GM21381 (cell line): ENCODE data around the gene TMEM141.

Source experiments
- ATAC-seq: cut with Tn5 transposase; IDR thresholded peaks from one replicate; pipeline ENCODE4 v1.9.1; 2021; ENCODE audit warnings: mild to moderate bottlenecking, moderate library complexity; ENCODE audit not compliant: unreplicated experiment

The TMEM141 gene

DNA sequence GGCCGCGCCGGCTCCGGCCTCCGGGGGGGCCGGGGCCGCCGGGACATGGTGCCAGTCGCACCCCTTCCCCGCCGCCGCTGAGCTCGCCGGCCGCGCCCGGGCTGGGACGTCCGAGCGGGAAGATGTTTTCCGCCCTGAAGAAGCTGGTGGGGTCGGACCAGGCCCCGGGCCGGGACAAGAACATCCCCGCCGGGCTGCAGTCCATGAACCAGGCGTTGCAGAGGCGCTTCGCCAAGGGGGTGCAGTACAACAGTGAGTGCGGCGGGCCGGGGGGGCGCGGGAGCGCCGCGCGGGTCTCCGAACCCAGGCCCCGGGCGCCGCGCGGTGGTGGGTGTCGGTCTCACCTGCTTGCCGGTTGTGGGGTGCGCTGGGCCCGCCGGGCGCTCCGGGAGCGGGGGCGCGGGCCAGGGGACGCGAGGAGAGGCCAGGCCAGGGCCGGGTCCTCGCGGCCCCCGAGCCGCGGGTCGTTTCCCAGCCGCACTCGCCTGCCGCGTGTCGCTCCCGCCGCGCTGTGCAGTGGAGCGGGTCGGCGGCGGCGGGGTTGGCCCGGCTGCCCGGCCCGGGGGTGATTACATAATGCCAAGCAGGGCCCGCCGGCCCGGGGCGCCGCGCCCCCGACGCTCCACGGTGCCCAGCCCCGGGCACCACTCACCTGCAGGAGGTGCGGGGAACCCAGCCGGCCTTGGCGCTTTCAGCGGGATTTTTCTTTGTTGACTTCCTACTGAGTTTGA is 17.1 kb downstream of the TMEM141 start:
- ATAC-seq: peak; percentile 32

DNA sequence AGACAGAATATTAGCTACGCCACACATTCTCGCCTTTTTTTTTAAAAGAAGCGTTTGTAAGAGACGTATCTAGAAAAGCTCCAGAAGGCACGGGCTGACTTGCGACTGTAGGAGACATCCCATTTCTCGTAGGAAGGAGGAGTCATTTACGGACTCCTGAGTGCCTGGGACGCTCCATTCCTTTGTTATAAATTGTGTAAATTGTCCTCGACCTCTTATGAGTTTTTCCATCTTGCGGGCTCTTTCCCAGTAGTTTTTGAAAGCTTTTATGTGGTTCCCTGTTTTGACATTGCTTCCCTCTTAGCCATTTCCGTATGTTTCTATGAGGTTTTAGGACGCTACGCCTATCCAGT is 17.6 kb downstream of the TMEM141 start:
- ATAC-seq: no peak

DNA sequence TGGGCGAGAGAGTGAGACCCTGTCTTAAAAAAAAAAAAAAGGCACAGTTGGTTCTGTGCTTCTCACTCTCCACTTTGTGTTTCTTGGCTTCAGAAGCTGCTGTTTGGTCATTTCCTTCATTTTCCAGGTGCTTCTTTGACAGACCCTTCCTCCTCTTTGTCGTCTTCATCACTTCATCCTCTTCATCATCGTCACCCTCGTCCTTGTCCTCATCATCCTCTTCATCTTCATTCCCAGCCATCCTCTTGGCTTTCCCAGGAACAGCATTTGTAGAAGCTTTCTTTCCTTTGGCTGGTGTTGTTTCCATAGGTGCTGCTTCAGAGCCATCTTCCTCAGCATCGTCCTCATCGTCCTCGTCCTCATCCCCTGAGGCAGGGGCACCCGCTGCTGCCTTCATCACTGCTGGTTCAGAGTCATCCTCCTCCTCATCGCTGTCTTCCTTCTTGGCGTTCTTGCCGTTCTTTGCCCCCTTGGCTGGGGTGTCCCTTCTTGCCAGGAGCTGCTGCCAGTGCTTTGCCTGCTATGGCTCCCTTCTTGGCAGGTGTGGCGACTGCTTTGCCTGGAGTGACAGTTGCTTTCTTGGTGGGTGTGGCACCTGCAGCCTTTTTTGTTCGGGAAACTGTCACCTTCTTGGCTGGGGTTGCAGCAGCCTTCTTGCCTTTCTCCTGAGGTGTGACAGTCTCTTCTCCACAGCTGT is 23.7 kb downstream of the TMEM141 start:
- ATAC-seq: no peak

DNA sequence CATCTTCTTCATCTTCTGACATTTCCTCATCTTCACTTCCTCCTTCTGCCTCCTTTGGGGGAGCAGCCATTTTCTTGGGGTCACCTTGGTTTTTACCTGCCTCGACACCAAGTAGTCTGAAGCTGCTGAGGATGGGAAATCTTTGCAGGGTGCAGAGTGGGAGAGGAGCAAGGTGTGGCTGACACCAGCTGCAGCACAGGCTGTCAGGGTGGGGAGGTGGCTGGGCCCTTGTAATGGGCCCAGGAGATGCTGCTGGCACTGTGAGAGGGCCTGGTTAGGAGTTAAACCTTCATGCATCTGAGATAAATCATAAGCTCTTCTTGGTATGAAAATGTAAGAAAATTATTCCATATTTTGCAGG is 24.3 kb downstream of the TMEM141 start:
- ATAC-seq: no peak

DNA sequence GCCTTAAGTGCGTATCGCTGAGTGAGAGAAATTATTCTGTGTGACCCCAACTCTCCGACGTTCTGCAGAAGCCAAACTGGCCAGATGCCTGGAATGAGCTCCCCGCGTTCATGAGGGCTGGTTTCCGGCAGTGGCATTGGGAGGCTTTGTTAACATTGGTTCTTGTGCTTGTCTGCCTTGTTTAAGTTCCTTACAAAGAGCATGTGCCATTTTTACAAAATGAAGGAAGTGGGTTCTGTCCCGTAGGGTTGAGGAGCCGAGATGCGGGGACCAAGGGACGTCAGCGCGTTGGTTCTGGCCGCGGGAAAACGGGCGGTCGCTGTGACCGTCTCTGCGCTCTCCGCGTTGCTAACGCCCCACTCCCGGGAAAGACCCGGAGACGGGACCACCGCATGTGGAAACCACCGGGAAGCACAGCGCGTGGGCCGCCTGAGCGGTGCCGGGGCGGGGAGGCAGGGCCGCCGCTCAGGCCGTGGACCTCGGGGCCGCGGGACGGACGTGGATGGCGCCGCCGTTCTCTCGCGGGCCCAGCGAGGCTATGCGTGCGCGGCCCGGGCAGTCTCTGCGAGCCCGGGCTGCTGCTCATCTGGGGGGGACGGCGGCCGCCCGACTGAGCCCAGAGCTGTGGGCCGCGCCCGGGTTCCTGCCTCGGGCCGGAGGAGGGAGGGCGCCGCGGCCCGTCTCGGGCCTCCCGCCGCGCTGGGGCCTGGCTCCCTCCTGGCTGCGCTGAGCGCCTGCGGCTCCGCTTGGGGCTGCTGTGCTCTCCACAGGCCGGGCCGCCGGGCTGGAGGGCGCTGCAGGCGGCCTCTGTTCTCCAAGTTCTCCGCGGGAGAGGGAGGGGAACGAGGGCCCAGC is 30.1 kb downstream of the TMEM141 start:
- ATAC-seq: no peak

DNA sequence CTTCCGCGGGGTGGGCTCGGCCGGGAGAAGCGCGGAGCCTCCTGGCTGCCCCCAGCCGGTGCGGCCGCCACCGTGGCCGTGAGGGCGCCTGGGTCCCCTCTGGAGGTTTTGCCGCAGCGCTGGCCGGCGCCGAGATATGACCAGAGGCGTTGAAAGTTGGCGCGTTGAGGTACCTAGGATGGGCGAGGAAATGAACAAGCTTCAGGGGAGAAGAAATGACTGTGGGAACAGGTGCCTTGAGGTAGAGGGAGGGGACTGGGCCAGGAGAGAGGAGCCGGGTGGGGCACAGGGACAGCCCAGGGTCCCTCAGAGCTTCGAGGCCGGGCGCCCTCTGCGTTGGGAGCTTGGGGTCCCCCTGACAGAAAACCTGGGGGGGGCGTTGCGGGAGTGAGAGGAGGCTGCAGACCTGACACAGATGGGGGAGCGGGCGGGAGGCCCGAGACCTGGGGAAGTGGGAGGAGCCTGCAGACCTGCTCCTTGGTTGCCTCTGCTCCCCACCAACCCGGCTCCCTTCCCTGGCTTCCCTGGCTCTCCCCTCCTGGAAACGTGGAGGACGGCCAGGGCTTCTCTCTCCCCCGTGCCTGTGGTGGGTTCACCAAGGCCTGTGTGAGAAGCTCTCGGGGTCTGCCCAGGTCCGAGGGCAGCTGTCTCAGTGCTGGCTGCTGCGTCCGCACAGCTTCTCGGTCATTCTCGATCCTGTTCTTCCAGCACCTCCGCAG is 30.8 kb downstream of the TMEM141 start:
- ATAC-seq: no peak

DNA sequence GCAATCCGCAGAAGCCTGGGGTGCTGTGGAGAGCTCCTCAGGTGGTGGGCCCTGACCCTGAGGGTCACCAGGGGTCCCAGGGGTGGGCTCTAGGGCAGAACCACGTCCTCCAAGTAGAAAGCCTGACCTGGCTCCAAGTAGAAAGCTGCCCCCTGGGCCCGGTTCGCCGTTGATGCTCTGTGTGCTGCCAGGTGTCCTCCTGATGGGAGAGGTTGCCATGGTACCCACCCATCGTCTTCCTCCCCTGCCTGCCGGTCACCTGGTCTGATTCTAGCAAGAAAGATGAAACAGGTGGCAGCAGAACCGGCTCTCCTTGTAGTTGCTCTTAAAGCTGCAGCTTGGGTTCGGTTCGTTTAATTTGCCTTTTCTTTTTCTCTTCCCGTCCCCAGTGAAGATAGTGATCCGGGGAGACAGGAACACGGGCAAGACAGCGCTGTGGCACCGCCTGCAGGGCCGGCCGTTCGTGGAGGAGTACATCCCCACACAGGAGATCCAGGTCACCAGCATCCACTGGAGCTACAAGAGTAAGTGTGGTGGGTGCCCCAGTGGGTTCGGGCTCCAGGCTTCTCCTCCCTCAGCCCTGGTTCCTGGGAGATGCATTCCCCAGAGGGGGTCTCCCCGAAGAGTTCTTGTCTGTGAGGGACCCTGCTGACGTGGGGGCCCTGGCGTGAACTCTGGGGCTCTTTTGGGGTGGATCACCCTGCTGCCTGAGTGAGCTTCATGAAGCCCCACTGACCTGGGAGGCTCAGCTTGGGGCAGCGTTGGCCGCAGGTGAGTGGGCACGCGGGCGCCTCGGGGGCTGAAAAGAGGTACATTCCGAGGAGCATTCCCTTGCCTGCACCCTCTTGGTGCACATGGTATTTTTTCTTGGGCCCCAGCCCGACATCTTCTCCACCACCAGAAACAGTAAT is 32.2 kb downstream of the TMEM141 start:
- ATAC-seq: no peak

DNA sequence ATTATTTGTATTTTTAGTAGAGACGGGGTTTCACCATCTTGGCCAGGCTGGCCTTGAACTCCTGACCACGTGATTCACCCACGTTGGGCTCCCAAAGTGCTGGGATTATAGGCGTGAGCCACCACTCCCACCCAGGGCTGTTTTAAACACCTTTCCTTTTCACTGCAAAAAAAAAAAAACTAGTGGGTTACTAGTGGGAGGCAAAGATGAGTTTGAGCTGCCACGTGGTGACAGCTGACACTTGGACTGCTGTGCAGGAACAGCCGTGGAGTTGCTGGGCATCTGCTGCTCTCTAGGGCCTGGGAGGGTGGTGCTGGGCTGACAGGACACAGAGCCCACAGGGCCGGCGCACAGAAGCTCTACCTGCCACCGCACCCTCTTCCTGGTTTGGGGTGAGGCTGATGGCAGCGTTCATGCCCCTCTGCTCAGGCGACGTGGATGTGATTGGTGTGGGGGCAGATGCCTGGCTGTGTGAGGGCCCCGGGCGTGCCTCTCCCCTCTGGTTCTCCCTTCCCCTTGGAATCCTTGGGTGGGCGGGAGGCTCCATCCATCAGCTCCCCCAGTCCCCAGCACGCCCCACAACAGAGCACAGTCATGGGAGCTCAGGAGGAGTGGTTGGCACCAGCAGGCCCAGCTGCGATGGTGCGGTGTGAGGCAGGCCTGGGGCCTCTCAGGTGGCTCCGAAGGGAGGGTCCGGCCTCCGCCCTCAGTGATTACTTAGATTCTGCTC is 33.5 kb downstream of the TMEM141 start:
- ATAC-seq: no peak

DNA sequence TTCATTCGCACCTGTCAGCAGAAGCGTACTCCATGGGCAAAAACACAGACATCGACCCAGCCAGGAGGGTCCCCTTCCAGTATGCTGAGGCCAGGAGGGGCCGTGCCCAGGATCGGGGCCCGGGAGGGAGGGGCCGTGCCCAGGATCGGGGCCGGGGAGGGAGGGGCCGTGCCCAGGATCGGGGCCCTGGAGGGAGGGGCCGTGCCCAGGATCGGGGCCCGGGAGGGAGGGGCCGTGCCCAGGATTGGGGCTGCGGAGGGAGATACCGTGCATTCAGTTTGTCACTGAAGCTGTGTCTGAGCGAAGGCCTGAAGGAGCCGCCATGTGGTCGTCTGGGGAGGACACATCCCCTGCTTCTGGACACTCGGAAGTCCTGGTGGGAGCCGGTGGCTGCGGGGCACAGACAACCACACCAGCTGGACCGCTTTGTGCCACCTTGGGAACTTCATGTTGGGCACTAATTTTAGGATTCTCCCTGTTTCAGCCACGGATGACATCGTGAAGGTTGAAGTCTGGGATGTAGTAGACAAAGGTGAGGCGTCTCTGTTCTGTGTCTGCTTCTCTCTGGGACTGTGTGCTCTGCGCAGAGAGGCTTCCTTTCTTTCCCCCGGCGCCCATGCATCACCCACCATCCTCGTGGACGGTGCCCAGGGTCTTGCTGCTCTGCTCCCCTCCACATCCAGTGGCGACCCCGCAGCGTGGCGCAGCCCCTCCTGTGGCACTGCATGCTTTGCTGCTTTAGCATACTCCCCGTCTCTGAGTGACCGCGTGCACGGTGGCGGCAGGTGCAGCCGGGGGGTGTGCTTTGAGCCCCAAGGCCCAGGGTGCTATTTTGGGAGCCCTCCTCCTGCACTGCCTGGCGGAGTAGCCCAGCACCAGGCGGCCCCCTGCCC is 34.4 kb downstream of the TMEM141 start:
- no peak for ATAC-seq

DNA sequence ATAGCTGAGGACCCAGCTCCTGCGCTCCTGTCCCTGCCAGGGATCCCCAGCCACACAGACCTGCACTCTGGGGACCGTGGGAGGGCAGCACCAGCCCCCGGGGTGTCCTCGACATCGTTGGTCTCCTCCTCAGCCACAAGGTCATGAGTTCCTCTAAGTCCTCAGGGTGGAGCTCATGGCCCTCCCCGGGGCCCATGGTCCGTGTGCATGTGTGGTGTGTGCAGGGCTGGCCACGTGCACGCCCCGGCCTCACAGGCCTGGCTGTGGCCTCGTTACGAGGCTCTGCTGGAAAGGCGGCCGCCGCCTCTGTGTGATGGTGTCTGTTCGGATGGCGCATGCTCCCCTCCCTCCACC is 35.0 kb downstream of the TMEM141 start:
- no peak for ATAC-seq

DNA sequence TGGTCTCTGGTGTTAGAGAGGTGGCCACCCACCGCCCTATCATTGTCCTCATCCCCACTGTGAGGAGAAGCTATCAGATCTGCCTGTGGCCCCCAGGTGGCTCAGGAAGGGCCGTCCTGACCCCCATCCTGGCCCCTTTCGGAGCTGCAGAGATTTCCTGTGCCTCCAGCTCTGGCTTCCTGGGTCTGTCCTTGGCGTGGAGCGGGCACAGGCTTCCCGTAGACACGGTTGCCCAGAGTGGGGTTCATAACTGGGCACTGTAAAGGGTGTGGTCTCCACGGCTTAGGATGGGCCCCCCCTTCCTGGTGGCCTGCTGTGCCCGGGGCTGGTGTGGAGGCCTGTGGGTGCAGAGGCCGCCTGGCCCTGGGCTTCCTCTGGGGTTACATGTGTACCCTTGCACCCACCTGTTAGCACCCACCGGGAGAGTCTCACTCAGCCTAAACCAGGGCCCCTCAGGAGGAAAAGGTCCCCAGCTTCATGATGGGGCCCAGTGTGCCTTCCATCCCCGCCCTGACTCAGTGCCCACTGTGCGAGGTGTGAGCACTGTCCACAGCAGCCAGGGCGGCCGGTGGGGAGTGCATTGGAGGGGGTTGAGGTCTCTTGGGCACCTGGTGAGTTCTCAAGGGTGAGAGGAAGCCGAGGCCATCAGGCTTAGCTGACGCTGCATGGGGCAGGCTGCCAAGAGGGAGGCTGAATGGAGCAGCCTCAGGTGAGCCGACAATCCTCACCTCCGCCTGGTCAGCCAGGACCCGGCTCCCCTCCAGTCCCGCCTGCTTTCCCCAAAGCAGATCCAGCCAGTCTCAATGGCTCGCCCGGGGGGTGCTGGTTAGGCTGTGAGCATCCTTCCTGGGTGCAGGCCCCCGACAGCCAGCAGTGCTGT is 35.8 kb downstream of the TMEM141 start:
- ATAC-seq: no peak

DNA sequence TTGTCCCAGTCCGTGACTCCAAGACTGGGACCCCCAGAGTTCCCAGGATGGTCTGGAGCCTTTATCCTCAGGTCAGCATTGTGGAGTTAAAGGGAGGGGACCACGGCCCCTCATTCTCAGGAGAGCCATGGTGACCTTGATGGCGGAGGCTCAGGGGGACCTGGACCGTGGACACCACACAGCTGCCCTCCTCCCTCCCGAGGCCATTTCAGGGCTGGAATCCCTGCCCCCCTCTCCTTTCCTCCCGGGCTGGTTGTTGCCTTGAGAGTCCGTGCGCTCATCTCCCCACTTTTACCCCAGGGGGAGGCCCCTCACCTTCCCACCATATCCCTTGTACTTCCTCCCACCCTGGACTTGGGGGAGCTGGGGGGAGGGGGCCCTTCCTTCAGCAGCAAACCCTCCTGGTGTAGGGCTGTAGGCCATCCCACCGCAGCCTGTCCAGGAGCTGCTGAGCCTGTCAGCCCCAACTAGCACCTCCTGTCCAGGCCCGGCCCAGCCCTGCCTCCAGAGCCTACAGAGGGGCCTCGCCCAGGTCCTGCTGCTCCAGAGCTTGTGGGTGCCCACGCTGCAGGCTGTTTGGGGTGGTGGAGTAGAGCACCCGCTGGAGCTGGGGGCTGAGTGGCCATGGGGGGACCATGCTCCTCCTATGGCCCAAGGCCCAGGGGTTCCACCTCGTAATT is 36.8 kb downstream of the TMEM141 start:
- no peak for ATAC-seq

DNA sequence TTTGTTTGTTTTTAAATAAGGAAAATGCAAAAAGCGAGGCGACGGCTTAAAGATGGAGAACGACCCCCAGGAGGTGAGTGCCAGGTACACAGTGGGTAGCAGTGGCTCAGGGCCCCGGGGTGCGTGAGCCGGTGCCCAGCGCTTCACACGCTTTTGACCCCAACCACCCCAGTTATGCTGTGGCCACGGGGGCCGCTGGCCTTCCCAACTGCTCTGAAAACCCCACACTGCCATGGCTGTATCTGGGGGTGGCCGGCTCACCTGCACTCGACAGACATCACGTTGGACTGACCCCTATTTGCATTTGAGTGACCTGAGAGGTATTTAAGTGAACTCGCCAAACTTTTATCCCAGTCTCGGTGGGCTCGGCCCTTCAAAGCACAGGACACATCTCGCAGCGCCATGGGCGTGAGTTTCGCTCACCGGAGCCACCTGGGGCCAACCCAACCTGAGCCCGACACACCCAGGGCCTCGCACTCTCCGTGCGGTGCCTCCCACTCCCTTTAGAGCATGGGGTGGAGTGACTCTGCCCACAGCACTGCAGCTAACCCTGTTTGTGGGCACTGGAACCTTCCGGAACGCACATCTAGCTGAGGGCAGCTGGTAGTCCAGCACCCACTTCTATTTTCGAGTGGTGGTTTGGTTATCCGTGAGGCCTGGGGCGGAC is 37.5 kb downstream of the TMEM141 start:
- no peak for ATAC-seq

DNA sequence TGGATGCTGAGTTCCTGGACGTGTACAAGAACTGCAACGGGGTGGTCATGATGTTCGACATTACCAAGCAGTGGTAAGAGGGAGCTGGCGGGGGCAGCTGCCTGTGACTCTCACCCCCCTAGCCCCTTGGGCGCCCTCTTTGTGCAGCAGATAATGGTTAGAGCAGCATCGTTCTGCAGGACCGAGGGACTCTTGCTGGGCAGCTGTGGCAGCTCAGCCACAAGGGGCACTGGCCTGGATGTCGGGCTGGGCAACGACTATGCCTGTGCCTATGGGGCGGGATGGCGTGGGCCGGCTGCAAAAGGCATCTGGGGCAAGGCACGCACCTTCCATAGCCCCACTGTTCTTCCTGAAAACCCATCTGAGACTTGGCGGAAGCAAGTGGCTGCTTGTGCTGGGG is 38.3 kb downstream of the TMEM141 start:
- ATAC-seq: no peak

DNA sequence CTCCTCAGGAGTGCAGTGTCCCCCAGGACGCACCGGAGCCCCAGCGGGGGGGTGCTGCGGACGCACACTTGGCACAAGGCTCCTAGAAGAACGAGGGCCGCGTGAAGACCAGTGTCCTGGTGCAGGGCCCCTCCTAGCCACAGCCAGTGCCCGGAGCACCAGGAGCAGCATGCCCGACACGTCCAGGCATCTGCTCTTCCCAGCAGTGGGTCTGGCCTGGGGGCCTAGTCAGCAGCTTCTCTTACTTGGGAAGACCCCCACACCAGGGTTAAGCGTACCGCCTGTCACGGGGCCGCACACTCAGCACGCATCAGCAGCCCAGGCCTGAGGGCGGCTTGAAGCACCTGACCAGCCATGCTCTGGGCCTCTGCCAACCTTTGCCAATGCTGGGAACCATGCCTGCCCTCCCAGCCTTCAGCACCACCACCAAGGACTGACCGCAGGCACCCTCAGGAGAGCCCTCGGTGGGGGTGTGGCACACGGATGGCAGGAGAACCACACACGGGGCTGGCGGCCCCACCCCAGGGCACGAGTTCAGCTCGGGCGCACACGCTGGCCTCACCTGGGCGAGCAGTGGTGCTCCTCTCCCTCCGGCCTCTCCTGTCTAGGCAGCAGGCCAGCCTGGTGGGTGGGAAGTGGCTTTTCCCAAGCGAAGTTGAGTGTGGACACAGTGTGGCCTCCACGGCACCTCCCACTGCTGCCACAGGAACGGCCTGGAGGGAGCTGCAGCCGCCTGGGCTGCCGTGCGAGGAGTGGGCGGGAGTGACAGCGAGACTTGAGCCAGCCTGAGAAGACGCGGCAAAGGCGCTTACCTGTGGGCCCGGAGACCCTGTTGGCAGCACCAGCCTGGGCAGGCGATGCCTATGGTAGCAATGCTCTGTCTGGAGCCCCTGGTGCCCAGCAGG is 39.1 kb downstream of the TMEM141 start:
- no peak for ATAC-seq
